K562 (cell line): ENCODE results near the gene TBR1. TPM values are rescaled to one million over a fixed set of nuclear protein-coding genes. Genes with fewer than 3 reads are reported as not detected.

Source experiments
- ATAC-seq: fragments of 200-7000 bp; cut with Tn5 transposase; 3 replicates; pipeline ENCODE4 v1.9.1; 2020; ENCODE audit warnings: moderate library complexity
- BruUV-seq: library from RNA; stranded (reverse); fragments of 400-500 nt; replicated peaks from 2 replicates; lab custom pipeline; 2021; lab: Mats Ljungman, UMichigan
- CTCF ChIA-PET: fragments of 300-600 bp; formaldehyde crosslinking; extraction: SDS; loops from one replicate; lab custom pipeline; 2021; ENCODE audit warnings: low intra/inter-chr PET ratio; lab: Yijun Ruan, JAX
- POLR2A ChIA-PET: fragments of 300-600, 350-650 bp; sonication (Branson Sonifier 250); formaldehyde crosslinking; extraction: SDS; loops from one replicate; lab custom pipeline; 2021; ENCODE audit warnings: antibody characterized with exemption, inconsistent platforms; lab: Yijun Ruan, JAX
- DNase-seq, 4 experiments: peaks; one replicate each; pipeline versions ENCODE4 v3.0.0 to v3.0.0-alpha.2; 2011 to 2018; ENCODE audit warnings: low spot score in 3 of 4, mixed read lengths in 3 of 4; ENCODE audit errors: extremely low read depth in 1 of 4
- FAIRE-seq: peaks from 2 replicates; lab custom pipeline; 2011; peaks lifted over from hg19 to GRCh38; lab: Jason Lieb, UNC
- H2AFZ ChIP-seq: 2 replicates; pipeline ENCODE4 v1.6.0; 2011; ENCODE audit warnings: low read depth, low read length, control low read depth, inconsistent platforms
- H3K27ac ChIP-seq: fragments of 200-600 bp; 3 replicates; pipeline ENCODE4 v1.8.0; 2011; ENCODE audit warnings: low read depth, mild to moderate bottlenecking, control low read depth, inconsistent platforms, low read length, moderate library complexity, mixed read lengths; ENCODE audit errors: extremely low read depth
- H3K27me3 ChIP-seq, 2 experiments: fragments of 300-600 bp in 1 of 2; 2 replicates in 1 of 2; 3 replicates in 1 of 2; pipeline versions ENCODE4 v1.6.0 to v1.8.0; 2011; ENCODE audit warnings: inconsistent platforms in 2 of 2, low read length in 2 of 2, mild to moderate bottlenecking in 1 of 2, mixed read lengths in 1 of 2, moderate library complexity in 1 of 2; ENCODE audit not compliant: control insufficient read depth in 2 of 2, insufficient read depth in 2 of 2
- H3K36me3 ChIP-seq: fragments of 300-600 bp; 3 replicates; pipeline ENCODE4 v1.8.0; 2011; ENCODE audit warnings: mild to moderate bottlenecking, low read length, inconsistent platforms; ENCODE audit not compliant: control insufficient read depth, insufficient read depth
- H3K4me1 ChIP-seq, 2 experiments: fragments of 200-600 bp in 1 of 2; replicated peaks in 1 of 2; 2 replicates in 1 of 2; 3 replicates in 1 of 2; pipeline versions ENCODE4 v1.5.1 to v1.8.0; 2011; ENCODE audit warnings: inconsistent platforms in 2 of 2, low read length in 2 of 2, mild to moderate bottlenecking in 1 of 2, mixed read lengths in 1 of 2, moderate library complexity in 1 of 2; ENCODE audit not compliant: control insufficient read depth in 2 of 2, insufficient read depth in 2 of 2
- H3K4me2 ChIP-seq: 2 replicates; pipeline ENCODE4 v1.6.1; 2011; ENCODE audit warnings: low read length, control low read depth, inconsistent platforms, mixed read lengths; ENCODE audit not compliant: insufficient read depth
- H3K4me3 ChIP-seq: fragments of 200-600 bp; sonication (generic), shearing (Covaris generic); 2 replicates; pipeline ENCODE4 v1.5.1; 2016; ENCODE audit warnings: control low read depth, inconsistent platforms
- H3K79me2 ChIP-seq: fragments of 200-600 bp; 3 replicates; pipeline ENCODE4 v1.8.0; 2011; ENCODE audit warnings: low read length, inconsistent platforms; ENCODE audit not compliant: control insufficient read depth, insufficient read depth
- H3K9ac ChIP-seq, 2 experiments: 2 replicates each; pipeline versions ENCODE4 v1.6.0 to v1.6.1; 2011; ENCODE audit warnings: low read depth in 2 of 2, low read length in 2 of 2, control low read depth in 1 of 2, inconsistent platforms in 1 of 2, mild to moderate bottlenecking in 1 of 2, mixed read lengths in 1 of 2; ENCODE audit not compliant: insufficient read depth in 1 of 2
- H3K9me1 ChIP-seq: one replicate; pipeline ENCODE4 v1.6.0; 2011; ENCODE audit warnings: inconsistent platforms, mild to moderate bottlenecking, low read length, moderate library complexity; ENCODE audit not compliant: control insufficient read depth, insufficient read depth
- H3K9me3 ChIP-seq: replicated peaks from 2 replicates; pipeline ENCODE4 v1.5.1; 2011; ENCODE audit warnings: low read depth, low read length, inconsistent platforms; ENCODE audit not compliant: control insufficient read depth, insufficient read depth
- H4K20me1 ChIP-seq: replicated peaks from 2 replicates; pipeline ENCODE4 v1.6.1; 2011; ENCODE audit warnings: low read length, inconsistent platforms, mixed read lengths; ENCODE audit not compliant: control insufficient read depth, insufficient read depth
- BMI1 ChIP-seq: fragments of 150-350 bp; IDR thresholded peaks from 2 replicates; pipeline ENCODE4 v1.6.1; 2014; ENCODE audit warnings: low read length
- CBX2 ChIP-seq: fragments of 200-600 bp; sonication (generic); IDR thresholded peaks from one replicate; pipeline ENCODE4 v1.6.1; 2012; ENCODE audit warnings: mild to moderate bottlenecking, low read length, inconsistent platforms; ENCODE audit not compliant: insufficient read depth, poor library complexity, severe bottlenecking
- HOXB6 ChIP-seq: fragments of 250-450 bp; sonication (Bioruptor Pico); IDR thresholded peaks from 2 replicates; pipeline ENCODE4 v1.5.1; 2022; ENCODE audit warnings: mild to moderate bottlenecking, borderline replicate concordance
- MAFG ChIP-seq: fragments of 450-650 bp; conservative IDR thresholded peaks from 2 replicates; pipeline ENCODE4 v1.6.1; 2016; ENCODE audit warnings: missing genetic modification characterization, missing compliant biosample characterization
- PCBP2 ChIP-seq: fragments of 200-400 bp; formaldehyde crosslinking; IDR thresholded peaks from 2 replicates; pipeline ENCODE4 v1.6.1; 2018; ENCODE audit warnings: low read length, low read depth, mild to moderate bottlenecking, moderate library complexity; ENCODE audit not compliant: poor library complexity, severe bottlenecking
- SAFB ChIP-seq: fragments of 200-400 bp; formaldehyde crosslinking; IDR thresholded peaks from 2 replicates; pipeline ENCODE4 v1.6.1; 2017; ENCODE audit warnings: low read depth, low read length, borderline replicate concordance
- ZNF316 ChIP-seq: fragments of 450-650 bp; IDR thresholded peaks from 2 replicates; pipeline ENCODE4 v1.6.1; 2016
- WGBS: fragments of 100-300 bp; shearing (Covaris generic); methylation state at CpG from one replicate; pipeline ENCODE4 v1.1.6; 2016; ENCODE audit warnings: low coverage, mixed read lengths; ENCODE audit not compliant: insufficient coverage; ENCODE audit errors: missing lambda C conversion rate; 5-methylcytosine and 5-hydroxymethylcytosine counted together
- in situ Hi-C: fragments of 300-500 bp; cut with MboI; formaldehyde crosslinking; loops from 4 replicates; pipeline ENCODE4 v1.15.0; 2018; ENCODE audit warnings: inconsistent platforms, mixed read lengths
- intact Hi-C: fragments of 100-400 bp; cut with micrococcal nuclease; formaldehyde crosslinking; loops from 2 replicates; pipeline ENCODE4 v1.14.2; 2022
- polyA plus RNA-seq, 8 experiments: library from polyadenylated mRNA; depleted of rRNA in 4 of 8; stranded (reverse) in 5 of 8; unstranded in 3 of 8; fragments of >200 nt; fragmentation: Nextera tagmentation in 2 of 8; fragmentation: Illumina TruSeq in 1 of 8; extraction: Ambion mirVana in 2 of 8; extraction: Trizol in 1 of 8; gene quantifications; 2 replicates each; pipeline versions ENCODE4 v1.2.1 to v1.2.3, GENCODE V29; 2011 to 2014; ENCODE audit warnings: inconsistent platforms in 1 of 8, missing spikeins in 1 of 8
- total RNA-seq, 7 experiments: library from RNA; depleted of rRNA in 6 of 7; stranded (reverse); fragments of >200 nt in 6 of 7; fragmentation: Illumina TruSeq in 2 of 7; extraction: Trizol in 2 of 7; gene quantifications; 2 replicates each; pipeline versions ENCODE4 v1.2.1 to v1.2.3, GENCODE V29; 2011 to 2021; ENCODE audit warnings: low replicate concordance in 1 of 7

The TBR1 gene
- total and polyA plus RNA-seq, 9 of the 15 experiments (the other 6 are each of a cell fraction or from before 2014, with no cell fraction given) = 0.01 to 0.09 TPM; not detected in 7

DNA sequence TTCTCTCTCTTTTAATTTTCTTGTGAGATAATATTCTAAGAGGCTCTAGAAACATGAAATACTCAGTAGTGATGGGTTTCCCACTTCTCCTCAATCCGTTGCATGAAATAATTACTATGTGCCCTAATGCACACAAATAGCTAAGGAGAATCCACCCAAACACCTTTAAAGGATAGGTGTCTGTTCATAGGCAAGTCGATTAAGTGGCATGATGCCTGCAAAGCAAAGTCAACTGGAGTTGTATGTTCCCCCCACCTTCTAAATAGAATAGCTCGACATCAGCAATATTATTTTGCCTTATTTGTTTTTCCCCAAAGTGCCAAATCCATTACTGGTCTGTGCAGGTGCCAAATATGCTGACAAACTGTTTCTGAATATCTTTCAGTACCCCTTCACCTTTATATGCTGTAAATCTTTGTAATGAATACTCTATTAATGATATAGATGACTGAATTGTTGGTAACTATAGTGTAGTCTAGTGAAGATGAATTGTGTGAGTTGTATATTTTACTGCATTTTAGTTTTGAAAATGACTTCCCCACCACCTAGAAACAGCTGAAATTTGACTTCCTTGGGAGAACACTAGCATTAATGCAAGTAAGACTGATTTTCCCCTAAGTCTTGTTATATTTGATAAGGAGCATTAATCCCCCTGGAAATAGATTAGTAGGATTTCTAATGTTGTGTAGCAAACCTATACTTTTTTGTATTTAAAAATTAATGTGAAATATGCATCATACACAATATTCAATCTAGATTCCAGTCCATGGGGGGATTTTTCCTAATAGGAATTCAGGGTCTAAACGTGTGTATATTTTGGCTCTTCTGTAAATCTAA lies 9.0 kb downstream of the TBR1 start:
- DNase-seq = no peak
- in situ Hi-C loops = no loop called here

DNA sequence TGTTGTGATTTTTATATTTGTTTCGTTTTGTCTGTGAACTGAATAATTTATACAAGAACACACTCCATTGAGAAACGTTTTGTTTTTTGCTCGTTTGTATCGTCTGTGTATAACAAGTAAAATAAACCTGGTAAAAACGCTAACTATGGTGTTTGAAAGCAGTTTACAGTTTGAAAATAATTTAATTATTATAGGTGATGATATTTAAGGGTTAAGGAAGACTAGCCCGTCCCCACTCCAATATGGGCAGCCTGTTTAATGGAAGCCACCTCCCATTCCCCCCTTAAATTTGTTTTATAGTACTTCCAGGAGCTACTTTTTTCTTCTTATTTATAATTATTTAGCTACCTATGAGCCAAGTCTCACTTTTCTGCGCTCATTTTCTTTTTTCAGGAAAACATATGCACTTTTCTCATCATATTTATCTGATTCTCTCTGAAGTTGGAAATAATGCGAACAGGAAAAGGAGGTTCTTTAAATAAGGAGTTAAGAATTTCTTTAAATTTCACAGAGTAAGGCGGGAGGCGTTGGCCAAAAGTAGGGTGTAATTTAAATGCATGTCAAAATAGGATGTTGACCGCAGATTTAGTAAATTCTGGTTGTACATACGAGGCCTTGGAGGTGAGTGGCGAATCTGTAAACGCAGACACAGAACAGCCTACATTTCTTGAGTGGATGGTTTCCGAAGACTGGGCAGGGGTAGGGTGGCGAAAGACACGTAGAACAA lies 9.8 kb downstream of the TBR1 start:
- Histone ChIP-seq H3K27ac (no peak overlapping the region), H3K9me3 (no peaks in the 10 kb centered on the region), H3K4me3 (no peak overlapping the region), H3K27me3 (peaks cover 39 to 47% of the 10 kb centered on the region in 2 experiments; a peak in 4 of 5 replicates), H2AFZ (no peak overlapping the region), H3K79me2 (no peaks in the 10 kb centered on the region), H3K36me3 (no peaks in the 10 kb centered on the region), H3K4me2 (no peak overlapping the region), H4K20me1 (no peaks in the 10 kb centered on the region), H3K9me1 (no peaks in the 10 kb centered on the region), H3K4me1 (peaks cover 0 to 19% of the 10 kb centered on the region in 2 experiments; a peak in 2 of 5 replicates), H3K9ac (no peak overlapping the region)
- CTCF ChIA-PET = no interaction called here
- 3% methylated on average over 17 of the region's 17 CpGs for WGBS
- ATAC-seq (no peak), DNase-seq (no peak)
- intact Hi-C loops (no loop called here), in situ Hi-C loops (no loop called here)
- POLR2A ChIA-PET = no interaction called here
- BruUV-seq = no TSS peak
- 0 out of 2 replicates have a peak, but pooled peaks have one; percentile 24 for TF ChIP-seq BMI1
- no peak for TF ChIP-seq HOXB6 (CRISPR knock-in tag)
- TF ChIP-seq CBX2 = peak; percentile 44
- TF ChIP-seq, all 486 proteins: peak for 2
- no peak for FAIRE-seq

More for the DNA sequence above, 9.0 kb downstream of the TBR1 start:
- peaks cover 42 to 54% of the 10 kb centered on the region in 2 experiments; a peak in 4 of 5 replicates for H3K27me3 ChIP-seq
- H4K20me1 ChIP-seq = no peaks in the 10 kb centered on the region
- ATAC-seq (no peak), FAIRE-seq (no peak)
- peaks cover 0 to 19% of the 10 kb centered on the region in 2 experiments; a peak in 2 of 5 replicates for H3K4me1 ChIP-seq
- BruUV-seq = no TSS peak
- H2AFZ ChIP-seq = no peak overlapping the region
- POLR2A ChIA-PET = interaction anchor here (1.1 kb wide), 1 partner anchor 117 kb away, joined by 3 read pairs; the partner anchor contains the start of gene PSMD14
- CTCF ChIA-PET = no interaction called here
- TF ChIP-seq SAFB (no peak), PCBP2 (no peak), ZNF316 (peak; percentile 54), MAFG (0 out of 2 replicates have a peak, but pooled peaks have one; percentile 10)
- TF ChIP-seq, all 486 proteins: peak for 2
- Histone ChIP-seq H3K9me3 (no peaks in the 10 kb centered on the region), H3K9ac (no peak overlapping the region), H3K9me1 (no peaks in the 10 kb centered on the region), H3K4me3 (no peak overlapping the region), H3K79me2 (no peaks in the 10 kb centered on the region), H3K27ac (no peak overlapping the region), H3K36me3 (no peaks in the 10 kb centered on the region), H3K4me2 (no peak overlapping the region)
- WGBS = 2% methylated on average over 4 of the region's 4 CpGs
- intact Hi-C loops = no loop called here
